ENCODE measurements around the gene MFAP4.

DNA sequence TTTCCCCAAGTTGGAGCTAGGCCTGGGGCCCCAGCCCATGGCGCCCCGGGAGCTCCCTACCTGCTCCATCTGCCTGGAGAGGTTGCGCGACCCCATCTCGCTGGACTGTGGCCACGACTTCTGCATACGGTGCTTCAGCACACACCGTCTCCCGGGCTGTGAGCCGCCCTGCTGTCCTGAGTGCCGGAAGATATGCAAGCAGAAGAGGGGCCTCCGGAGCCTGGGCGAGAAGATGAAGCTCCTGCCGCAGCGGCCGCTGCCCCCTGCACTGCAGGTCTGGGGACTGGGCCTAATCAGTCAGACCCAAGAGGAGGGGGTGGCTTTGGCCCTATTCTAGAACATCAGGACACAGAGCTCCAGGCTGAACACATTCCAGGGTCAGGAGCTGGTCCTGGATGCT is 25.5 kb upstream of the MFAP4 start:
- TF ChIP-seq POLR2AphosphoS5 (IDR thresholded peaks at IDR 0.05), result no peak
- TF ChIP-seq, protein P1, sequence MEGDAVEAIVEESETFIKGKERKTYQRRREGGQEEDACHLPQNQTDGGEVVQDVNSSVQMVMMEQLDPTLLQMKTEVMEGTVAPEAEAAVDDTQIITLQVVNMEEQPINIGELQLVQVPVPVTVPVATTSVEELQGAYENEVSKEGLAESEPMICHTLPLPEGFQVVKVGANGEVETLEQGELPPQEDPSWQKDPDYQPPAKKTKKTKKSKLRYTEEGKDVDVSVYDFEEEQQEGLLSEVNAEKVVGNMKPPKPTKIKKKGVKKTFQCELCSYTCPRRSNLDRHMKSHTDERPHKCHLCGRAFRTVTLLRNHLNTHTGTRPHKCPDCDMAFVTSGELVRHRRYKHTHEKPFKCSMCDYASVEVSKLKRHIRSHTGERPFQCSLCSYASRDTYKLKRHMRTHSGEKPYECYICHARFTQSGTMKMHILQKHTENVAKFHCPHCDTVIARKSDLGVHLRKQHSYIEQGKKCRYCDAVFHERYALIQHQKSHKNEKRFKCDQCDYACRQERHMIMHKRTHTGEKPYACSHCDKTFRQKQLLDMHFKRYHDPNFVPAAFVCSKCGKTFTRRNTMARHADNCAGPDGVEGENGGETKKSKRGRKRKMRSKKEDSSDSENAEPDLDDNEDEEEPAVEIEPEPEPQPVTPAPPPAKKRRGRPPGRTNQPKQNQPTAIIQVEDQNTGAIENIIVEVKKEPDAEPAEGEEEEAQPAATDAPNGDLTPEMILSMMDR (IDR thresholded peaks at IDR 0.05), result no peak

Measured in esophagus muscularis mucosa (tissue), 3 donors.